Activated CD8-positive, alpha-beta memory T cell treated with anti-CD3 and anti-CD28 coated beads for 48 hours (primary cell): ENCODE data around the gene ARHGEF2.
"Not testable (repeated sequence)": the region's sequence is repeated elsewhere in the genome, so short reads cannot be mapped to it uniquely, and the experiment has no call there.

Source experiments
- DNase-seq, 3 experiments: peaks; one replicate each; pipeline ENCODE4 v3.0.0-alpha.2; 2020; ENCODE audit warnings: low read depth in 2 of 3, low spot score in 2 of 3

ARHGEF2 gene

GRCh38 chr1:155990005-155990739 is 11.8 kb upstream of the ARHGEF2 start:
- no peak for DNase-seq

- DNase-seq: peak; percentile 49 to 64 (median 56)
Observed at GRCh38 chr1:155989242-155990004, 11.1 kb upstream of the ARHGEF2 start.

- DNase-seq: not testable (repeated sequence)
Observed at GRCh38 chr1:155984903-155985645, 6.7 kb upstream of the ARHGEF2 start.

- DNase-seq: no peak
Observed at GRCh38 chr1:155984341-155984740, 6.0 kb upstream of the ARHGEF2 start.

- no peak for DNase-seq
Observed at GRCh38 chr1:155983191-155984024, 5.1 kb upstream of the ARHGEF2 start.

GRCh38 chr1:155982106-155982505 is 3.8 kb upstream of the ARHGEF2 start:
- DNase-seq: no peak

GRCh38 chr1:155981266-155982088 is 3.1 kb upstream of the ARHGEF2 start:
- DNase-seq: no peak

- no peak for DNase-seq
Observed at GRCh38 chr1:155979597-155980343, 1.4 kb upstream of the ARHGEF2 start.

- DNase-seq: no peak
Observed at GRCh38 chr1:155978973-155979429, 654 bp upstream of the ARHGEF2 start.

GRCh38 chr1:155977690-155978324 is 540 bp downstream of the ARHGEF2 start:
- peak; percentile 50 to 76 (median 53) for DNase-seq

- DNase-seq: no peak
Observed at GRCh38 chr1:155976913-155977689, 1.2 kb downstream of the ARHGEF2 start.

- DNase-seq: peak in 2 of 3 experiments; percentile 43 to 57
Observed at GRCh38 chr1:155976062-155976912, 2.1 kb downstream of the ARHGEF2 start.

GRCh38 chr1:155975375-155976061 is 2.8 kb downstream of the ARHGEF2 start:
- no peak for DNase-seq

- DNase-seq: no peak
Observed at GRCh38 chr1:155974208-155975115, 3.9 kb downstream of the ARHGEF2 start.

GRCh38 chr1:155973723-155974122 is 4.6 kb downstream of the ARHGEF2 start:
- DNase-seq: no peak
